Right atrium auricular region (tissue), 2 donors: ENCODE measurements around the gene ARAP2. TPM values are rescaled to one million over a fixed set of nuclear protein-coding genes. Genes with fewer than 3 reads are reported as not detected.

Experiments
- DNase-seq: peaks from one replicate; pipeline ENCODE4 v3.0.0-alpha.2; 2019; ENCODE audit warnings: low spot score
- H3K27ac ChIP-seq, 2 donors: fragments of 200-600 bp; sonication (generic); 1 replicate in 1 of 2; 2 replicates in 1 of 2; pipeline ENCODE4 v1.5.1; 2016 to 2019
- H3K27me3 ChIP-seq, 2 donors: fragments of 200-600 bp; sonication (generic); one replicate each; pipeline versions ENCODE4 v1.5.1 to v1.6.0; 2017 to 2019
- H3K36me3 ChIP-seq: fragments of 200-600 bp; sonication (generic); one replicate; pipeline ENCODE4 v1.5.1; 2016
- H3K4me1 ChIP-seq, 2 donors: fragments of 200-600 bp; sonication (generic); one replicate each; pipeline versions ENCODE4 v1.5.1 to v1.6.0; 2017 to 2019
- H3K4me3 ChIP-seq, 2 donors: fragments of 200-600 bp; sonication (generic); 1 replicate in 1 of 2; 2 replicates in 1 of 2; pipeline ENCODE4 v1.5.1; 2017 to 2019; ENCODE audit warnings: mild to moderate bottlenecking in 1 of 2, moderate library complexity in 1 of 2
- H3K9me3 ChIP-seq, 2 donors: fragments of 200-600 bp; sonication (generic); one replicate each; pipeline ENCODE4 v1.5.1; 2019
- total RNA-seq, 2 donors: library from RNA; depleted of rRNA; stranded (reverse); fragments of >200 nt; gene quantifications; one replicate each; pipeline ENCODE4 v1.1.0, GENCODE V29; 2016
- TF ChIP-seq, protein P1 (sequence below), 2 donors: fragments of 200-600 bp; sonication (generic); IDR thresholded peaks; one replicate each; pipeline ENCODE4 v1.5.1; 2019; ENCODE audit warnings: antibody characterized with exemption in 2 of 2

Gene ARAP2
- total RNA-seq, 2 donors from 2014 or later = 5.7 to 10.1 TPM

DNA sequence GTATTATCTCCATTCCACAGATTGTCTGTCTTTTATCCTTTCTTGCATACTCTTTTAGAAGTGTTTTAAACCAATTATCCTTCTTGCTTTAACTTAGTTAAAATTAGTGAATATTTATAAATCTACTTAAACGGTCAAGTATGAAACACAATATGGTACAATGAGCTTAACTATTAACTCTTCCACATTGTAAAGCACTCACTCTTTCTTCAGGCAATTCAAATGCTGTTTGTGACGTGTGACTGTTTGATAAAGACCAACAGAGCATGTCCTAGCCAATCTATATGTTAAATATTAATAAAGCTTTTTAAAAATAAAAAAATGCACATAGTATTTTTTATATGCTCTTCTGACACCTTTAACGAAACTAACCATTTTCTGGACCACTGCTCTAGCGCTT, 192.7 kb downstream of the ARAP2 start:
- TF ChIP-seq, protein P1, sequence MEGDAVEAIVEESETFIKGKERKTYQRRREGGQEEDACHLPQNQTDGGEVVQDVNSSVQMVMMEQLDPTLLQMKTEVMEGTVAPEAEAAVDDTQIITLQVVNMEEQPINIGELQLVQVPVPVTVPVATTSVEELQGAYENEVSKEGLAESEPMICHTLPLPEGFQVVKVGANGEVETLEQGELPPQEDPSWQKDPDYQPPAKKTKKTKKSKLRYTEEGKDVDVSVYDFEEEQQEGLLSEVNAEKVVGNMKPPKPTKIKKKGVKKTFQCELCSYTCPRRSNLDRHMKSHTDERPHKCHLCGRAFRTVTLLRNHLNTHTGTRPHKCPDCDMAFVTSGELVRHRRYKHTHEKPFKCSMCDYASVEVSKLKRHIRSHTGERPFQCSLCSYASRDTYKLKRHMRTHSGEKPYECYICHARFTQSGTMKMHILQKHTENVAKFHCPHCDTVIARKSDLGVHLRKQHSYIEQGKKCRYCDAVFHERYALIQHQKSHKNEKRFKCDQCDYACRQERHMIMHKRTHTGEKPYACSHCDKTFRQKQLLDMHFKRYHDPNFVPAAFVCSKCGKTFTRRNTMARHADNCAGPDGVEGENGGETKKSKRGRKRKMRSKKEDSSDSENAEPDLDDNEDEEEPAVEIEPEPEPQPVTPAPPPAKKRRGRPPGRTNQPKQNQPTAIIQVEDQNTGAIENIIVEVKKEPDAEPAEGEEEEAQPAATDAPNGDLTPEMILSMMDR (IDR thresholded peaks at IDR 0.05) = no peak
- DNase-seq = no peak
- Histone ChIP-seq H3K9me3 (no peaks in the 10 kb centered on the region), H3K4me3 (no peak overlapping the region), H3K4me1 (no peaks in the 10 kb centered on the region), H3K27me3 (no peaks in the 10 kb centered on the region), H3K27ac (no peak overlapping the region), H3K36me3 (no peaks in the 10 kb centered on the region)

DNA sequence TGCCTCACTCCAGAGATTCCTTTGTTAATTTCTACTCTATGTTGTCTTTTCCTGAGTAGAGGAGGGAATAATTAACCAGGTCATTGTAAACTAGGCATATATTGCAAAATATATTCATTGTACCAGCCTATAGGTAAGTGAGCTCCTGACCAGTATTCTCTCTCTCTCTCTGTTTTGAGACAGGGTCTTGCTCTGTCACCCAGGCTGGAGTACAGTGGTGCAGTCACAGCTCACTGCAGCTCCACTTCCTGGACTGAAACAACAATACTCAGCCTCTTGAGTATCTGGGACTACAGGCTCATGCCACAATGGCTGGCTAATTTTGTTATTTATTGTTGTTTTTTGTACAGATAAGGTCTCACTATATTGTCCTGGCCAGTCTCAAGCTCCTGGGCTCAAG, 198.3 kb downstream of the ARAP2 start:
- Histone ChIP-seq H3K27ac (no peak overlapping the region), H3K27me3 (no peaks in the 10 kb centered on the region), H3K36me3 (no peaks in the 10 kb centered on the region), H3K4me3 (no peak overlapping the region), H3K4me1 (no peaks in the 10 kb centered on the region), H3K9me3 (no peaks in the 10 kb centered on the region)
- TF ChIP-seq, protein P1 (IDR thresholded peaks at IDR 0.05) = no peak
- no peak for DNase-seq

DNA sequence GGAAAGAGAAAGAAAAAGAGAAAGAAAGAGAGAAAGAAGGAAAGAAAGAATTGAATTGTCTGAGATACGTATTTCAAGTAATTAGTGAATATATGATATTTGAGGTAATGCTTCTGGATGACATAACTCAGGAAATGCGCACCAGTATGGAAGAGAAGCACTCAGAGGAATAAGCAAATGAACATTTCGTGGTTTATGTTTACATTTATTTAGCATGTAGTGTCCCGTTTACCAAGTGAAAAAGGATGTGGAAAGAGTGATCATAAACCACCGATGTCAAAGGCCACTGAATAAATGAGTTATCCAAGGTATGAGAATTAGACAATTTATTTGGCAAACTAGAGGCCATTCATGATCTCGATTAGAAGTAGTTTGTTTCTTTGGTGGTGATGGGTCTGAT, 200.4 kb downstream of the ARAP2 start:
- H3K4me1 ChIP-seq = no peaks in the 10 kb centered on the region
- H3K4me3 ChIP-seq = no peak overlapping the region
- H3K9me3 ChIP-seq = no peaks in the 10 kb centered on the region
- no peak overlapping the region for H3K27ac ChIP-seq
- no peak for DNase-seq
- no peaks in the 10 kb centered on the region for H3K36me3 ChIP-seq
- TF ChIP-seq, protein P1 (IDR thresholded peaks at IDR 0.05) = no peak
- no peaks in the 10 kb centered on the region for H3K27me3 ChIP-seq

DNA sequence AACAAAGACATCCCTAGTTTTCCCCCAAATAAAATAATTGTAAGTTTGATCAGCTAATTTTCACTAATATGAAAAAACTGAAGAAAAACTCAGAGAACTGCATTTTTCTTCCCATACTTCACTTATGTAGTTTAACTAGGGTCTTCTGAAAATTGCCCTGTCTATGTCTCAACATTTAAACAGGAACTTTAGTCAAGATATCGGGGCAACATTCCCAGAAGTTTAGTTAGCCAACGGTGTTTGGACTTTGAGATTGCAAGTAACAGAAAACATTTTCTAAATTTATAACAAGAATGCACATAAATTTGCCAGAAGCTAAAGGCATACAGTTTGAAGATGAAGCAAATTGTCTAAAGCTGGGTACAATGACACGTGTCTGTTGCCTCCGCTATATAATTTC, 201.1 kb downstream of the ARAP2 start:
- Histone ChIP-seq H3K9me3 (no peaks in the 10 kb centered on the region), H3K36me3 (no peaks in the 10 kb centered on the region), H3K27me3 (no peaks in the 10 kb centered on the region), H3K4me3 (no peak overlapping the region), H3K4me1 (no peaks in the 10 kb centered on the region), H3K27ac (no peak overlapping the region)
- TF ChIP-seq, protein P1 (IDR thresholded peaks at IDR 0.05) = no peak
- no peak for DNase-seq

DNA sequence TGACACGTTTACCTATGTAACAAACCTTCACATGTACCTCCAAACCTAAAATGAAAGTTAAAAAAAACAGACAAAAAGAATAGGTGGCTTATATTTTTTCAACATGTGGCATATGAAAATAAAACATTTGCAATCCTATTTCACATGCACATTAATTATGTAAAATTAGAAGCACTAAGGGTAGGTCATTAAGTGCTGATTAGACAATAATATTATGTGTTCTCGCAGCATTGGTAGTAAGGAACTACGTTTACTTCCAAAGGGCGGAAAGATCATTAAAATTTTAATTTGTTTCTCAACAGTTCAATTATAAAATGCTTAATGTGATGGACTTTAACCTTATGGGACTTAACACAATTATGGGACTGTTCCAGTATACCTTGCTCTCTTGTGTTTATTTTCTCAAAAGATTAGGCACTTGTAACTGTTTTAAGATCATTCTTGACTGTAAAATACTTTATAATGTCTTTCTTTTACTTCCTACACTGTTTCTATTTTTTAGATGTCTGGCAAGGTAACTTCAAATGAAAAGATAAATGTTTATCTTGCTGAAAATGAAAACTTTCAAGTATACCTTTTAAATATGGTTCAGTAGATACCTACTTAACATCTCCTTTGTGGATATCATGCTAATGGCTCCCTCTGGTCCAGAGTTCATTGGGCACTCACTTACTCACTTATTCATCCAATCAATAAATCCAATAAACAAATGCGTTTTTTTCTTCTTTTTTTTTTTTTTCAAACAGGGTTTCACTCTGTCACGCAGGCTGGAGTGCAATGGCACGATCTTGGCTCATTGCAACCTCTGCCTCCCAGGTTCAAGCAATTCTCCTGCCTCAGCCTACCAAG, 202.0 kb downstream of the ARAP2 start:
- Histone ChIP-seq H3K27ac (no peak overlapping the region), H3K9me3 (no peaks in the 10 kb centered on the region), H3K4me1 (no peaks in the 10 kb centered on the region), H3K4me3 (no peak overlapping the region), H3K27me3 (no peaks in the 10 kb centered on the region), H3K36me3 (no peaks in the 10 kb centered on the region)
- no peak for DNase-seq
- TF ChIP-seq, protein P1 (IDR thresholded peaks at IDR 0.05) = no peak

DNA sequence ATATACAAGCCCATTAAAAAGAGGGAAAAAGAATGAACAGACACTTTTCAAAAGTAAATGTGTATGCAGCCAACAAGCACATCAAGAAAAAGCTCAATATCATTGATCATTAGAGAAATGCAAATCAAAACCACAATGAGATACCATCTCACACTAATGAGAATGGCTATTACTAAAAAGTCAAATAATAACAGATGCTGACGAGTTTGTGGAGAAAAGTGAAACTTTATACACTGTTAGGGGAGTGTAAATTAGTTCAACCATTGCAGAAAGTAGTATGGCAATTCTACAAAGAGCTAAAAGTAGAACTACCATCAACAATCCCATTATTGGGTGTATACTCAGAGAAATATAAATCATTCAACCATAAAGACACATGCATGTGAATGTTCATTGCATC, 203.0 kb downstream of the ARAP2 start:
- TF ChIP-seq, protein P1 (IDR thresholded peaks at IDR 0.05) = no peak
- Histone ChIP-seq H3K9me3 (no peaks in the 10 kb centered on the region), H3K4me1 (no peaks in the 10 kb centered on the region), H3K36me3 (no peaks in the 10 kb centered on the region), H3K27me3 (no peaks in the 10 kb centered on the region), H3K4me3 (no peak overlapping the region), H3K27ac (no peak overlapping the region)
- no peak for DNase-seq
